Activated CD4-positive, alpha-beta T cell treated with anti-CD3 and anti-CD28 coated beads, Interleukin-2, amount 10 ng/mL, durations not matched to agents 7 days and 5 days (primary cell): ENCODE data around the gene DTX2. TPM values are rescaled to one million over a fixed set of nuclear protein-coding genes. Genes with fewer than 3 reads are reported as not detected.
"Not testable (repeated sequence)": the region's sequence is repeated elsewhere in the genome, so short reads cannot be mapped to it uniquely, and the experiment has no call there.

Source experiments
- CTCF ChIA-PET: fragments of 350-600 bp; sonication (Branson Sonifier 250); formaldehyde crosslinking; loops from one replicate; lab custom pipeline; 2021; ENCODE audit warnings: antibody characterized with exemption; lab: Charles Lee
- POLR2A ChIA-PET: fragments of 350-600 bp; sonication (Branson Sonifier 250); formaldehyde crosslinking; loops from one replicate; lab custom pipeline; 2021; ENCODE audit warnings: antibody characterized with exemption; lab: Charles Lee
- DNase-seq: peaks from one replicate; pipeline ENCODE4 v3.0.0-alpha.2; 2020
- H3K27ac Mint-ChIP-seq: one replicate; pipeline ENCODE4 v1.8.0; 2021; ENCODE audit warnings: mild to moderate bottlenecking, moderate library complexity, mixed read lengths
- H3K27me3 Mint-ChIP-seq: one replicate; pipeline ENCODE4 v1.8.0; 2021; ENCODE audit warnings: mixed read lengths
- H3K36me3 Mint-ChIP-seq: one replicate; pipeline ENCODE4 v1.8.0; 2021; ENCODE audit warnings: low read depth, mixed read lengths
- H3K4me1 Mint-ChIP-seq: one replicate; pipeline ENCODE4 v1.8.0; 2021; ENCODE audit warnings: mixed read lengths
- H3K4me3 Mint-ChIP-seq: one replicate; pipeline ENCODE4 v1.8.0; 2021; ENCODE audit warnings: mild to moderate bottlenecking, moderate library complexity, mixed read lengths
- H3K9me3 Mint-ChIP-seq: one replicate; pipeline ENCODE4 v1.8.0; 2021; ENCODE audit warnings: mixed read lengths
- total RNA-seq, 2 experiments: library from RNA; stranded (reverse); gene quantifications; one replicate each; pipeline ENCODE4 v1.2.3, GENCODE V29; 2021

Gene DTX2
- total RNA-seq, result 10 to 100 TPM; 31.5 to 35.8 TPM

DNA sequence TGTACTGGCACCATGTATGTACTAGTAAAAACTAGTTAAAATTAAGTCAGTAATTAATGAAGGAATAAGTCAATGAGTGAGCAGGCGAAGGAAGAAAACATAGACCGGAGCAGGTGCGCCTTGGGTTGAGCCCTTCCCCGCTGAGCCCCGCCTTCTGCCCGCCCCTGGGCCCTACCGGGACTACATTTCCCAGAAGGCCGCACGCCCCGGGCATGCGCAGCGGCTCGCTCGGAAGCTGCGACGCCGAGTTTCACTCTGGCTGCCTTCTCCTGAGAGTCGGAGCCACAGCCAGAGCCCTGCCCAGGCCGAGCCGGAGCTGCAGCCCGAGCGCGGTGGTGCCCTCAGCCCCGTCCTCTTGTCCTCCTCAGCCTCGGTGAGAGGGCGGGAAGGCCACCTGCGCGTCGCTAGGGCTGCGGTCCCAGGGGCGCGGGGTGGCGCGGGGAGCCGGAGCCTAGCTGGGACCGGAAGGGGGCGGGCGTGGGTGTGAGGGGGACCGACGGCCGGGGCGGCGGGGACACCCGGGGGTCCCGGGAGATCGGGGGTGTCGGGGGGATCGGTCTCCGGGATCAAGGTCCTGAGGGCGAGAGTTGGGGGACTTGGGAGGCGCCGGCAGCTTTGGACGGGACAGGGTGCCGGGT is at the start of gene DTX2:
TSS of gene DTX2 (plus strand) at position 246 of the 638 bp plus-strand sequence. CDS start 18,801 bp downstream, outside the sequence.
- H3K36me3 Mint-ChIP-seq, H3K4me1 Mint-ChIP-seq, H3K27ac Mint-ChIP-seq, H3K9me3 Mint-ChIP-seq, CTCF ChIA-PET, POLR2A ChIA-PET, H3K27me3 Mint-ChIP-seq: not testable (repeated sequence)
- peak within 1 kb of the TSS; percentile 59 for H3K4me3 Mint-ChIP-seq
- DNase-seq, result peak; percentile 46

DNA sequence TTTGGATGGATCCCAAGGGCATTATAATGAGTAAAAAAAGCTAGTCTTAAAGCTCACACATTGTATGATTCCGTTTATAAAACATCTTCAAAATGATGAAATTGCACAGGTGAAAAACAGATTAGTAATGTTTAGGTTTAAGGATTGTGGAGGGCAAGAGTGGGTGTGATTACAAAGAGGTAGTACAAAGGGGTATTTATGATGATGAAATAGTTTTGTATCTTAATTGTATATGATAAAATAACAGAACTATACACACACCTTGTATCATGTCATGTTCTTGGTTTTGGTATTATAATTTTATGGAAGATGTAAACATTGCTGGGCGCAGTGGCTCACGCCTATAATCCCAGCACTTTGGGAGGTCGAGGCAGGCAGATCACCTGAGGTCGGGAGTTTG is 49.3 kb upstream of the DTX2 start:
- CTCF ChIA-PET, result no interaction called here
- Mint-ChIP-seq H3K36me3 (no peaks in the 10 kb centered on the region), H3K27me3 (peaks cover 2% of the 10 kb centered on the region), H3K27ac (no peak overlapping the region), H3K9me3 (no peaks in the 10 kb centered on the region), H3K4me3 (no peak overlapping the region), H3K4me1 (no peaks in the 10 kb centered on the region)
- POLR2A ChIA-PET, result no interaction called here
- no peak for DNase-seq

DNA sequence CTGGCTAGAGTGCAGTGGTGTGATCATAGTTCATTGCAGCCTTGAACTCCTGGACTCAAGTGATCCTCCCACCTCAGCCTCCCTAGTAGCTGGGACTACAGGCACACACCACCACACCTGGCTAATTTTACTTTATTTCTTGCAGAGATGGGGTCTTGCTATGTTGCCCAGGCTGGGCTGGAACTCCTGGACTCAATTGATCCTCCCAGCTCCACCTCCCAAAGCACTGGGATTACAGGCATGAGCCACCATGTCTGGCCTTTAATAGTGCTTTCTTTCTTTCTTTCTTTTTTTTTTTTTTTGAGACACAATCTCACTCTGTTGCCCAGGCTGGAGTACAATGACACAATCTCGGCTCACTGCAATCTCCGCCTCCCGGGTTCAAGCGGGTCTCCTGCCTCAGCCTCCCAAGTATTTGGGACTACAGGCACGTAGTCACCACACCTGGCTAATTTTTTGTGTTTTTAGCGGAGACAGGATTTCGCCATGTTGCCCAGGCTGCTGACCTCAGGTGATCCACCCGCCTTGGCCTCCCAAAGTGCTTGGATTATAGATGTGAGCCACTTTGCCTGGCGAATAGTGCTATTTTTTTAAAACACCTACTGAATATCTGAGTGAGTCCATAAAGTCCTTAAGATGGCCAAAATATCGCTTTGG is 43.7 kb upstream of the DTX2 start:
- not testable (repeated sequence) for H3K27ac Mint-ChIP-seq

DNA sequence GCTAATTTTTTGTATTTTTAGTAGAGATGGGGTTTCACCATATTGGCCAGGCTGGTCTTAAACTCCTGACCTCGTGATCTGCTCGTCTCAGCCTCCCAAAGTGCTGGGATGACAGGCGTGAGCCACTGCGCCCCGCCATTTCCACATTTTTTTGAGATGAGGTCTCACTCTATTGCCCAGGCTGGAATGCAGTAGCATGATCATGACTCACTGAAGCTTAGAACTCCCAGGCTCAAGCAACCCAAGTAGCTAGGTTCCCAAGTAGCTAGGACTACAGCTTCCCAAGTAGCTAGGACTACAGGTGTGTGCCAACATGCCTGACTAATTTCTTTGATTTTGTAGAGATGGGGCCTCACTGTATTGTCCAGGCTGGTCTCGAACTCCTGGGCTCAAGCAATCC is 40.4 kb upstream of the DTX2 start:
- H3K9me3 Mint-ChIP-seq, DNase-seq, H3K4me3 Mint-ChIP-seq, POLR2A ChIA-PET, H3K27ac Mint-ChIP-seq, H3K36me3 Mint-ChIP-seq: not testable (repeated sequence)
- CTCF ChIA-PET, result interaction anchor here (0.6 kb wide), 1 partner anchor 63 kb away, joined by 3 read pairs; the partner anchor contains the start of gene YWHAG
- Mint-ChIP-seq H3K4me1 (peaks cover 19% of the 10 kb centered on the region), H3K27me3 (peaks cover 15% of the 10 kb centered on the region)

More for the DNA sequence above, 43.7 kb upstream of the DTX2 start:
- CTCF ChIA-PET, result interaction anchor here (0.6 kb wide), 1 partner anchor 914 kb away, joined by 4 read pairs; no protein-coding TSS in a partner anchor
- H3K4me1 Mint-ChIP-seq, H3K9me3 Mint-ChIP-seq, H3K4me3 Mint-ChIP-seq, H3K27me3 Mint-ChIP-seq, DNase-seq, H3K36me3 Mint-ChIP-seq, POLR2A ChIA-PET: not testable (repeated sequence)

DNA sequence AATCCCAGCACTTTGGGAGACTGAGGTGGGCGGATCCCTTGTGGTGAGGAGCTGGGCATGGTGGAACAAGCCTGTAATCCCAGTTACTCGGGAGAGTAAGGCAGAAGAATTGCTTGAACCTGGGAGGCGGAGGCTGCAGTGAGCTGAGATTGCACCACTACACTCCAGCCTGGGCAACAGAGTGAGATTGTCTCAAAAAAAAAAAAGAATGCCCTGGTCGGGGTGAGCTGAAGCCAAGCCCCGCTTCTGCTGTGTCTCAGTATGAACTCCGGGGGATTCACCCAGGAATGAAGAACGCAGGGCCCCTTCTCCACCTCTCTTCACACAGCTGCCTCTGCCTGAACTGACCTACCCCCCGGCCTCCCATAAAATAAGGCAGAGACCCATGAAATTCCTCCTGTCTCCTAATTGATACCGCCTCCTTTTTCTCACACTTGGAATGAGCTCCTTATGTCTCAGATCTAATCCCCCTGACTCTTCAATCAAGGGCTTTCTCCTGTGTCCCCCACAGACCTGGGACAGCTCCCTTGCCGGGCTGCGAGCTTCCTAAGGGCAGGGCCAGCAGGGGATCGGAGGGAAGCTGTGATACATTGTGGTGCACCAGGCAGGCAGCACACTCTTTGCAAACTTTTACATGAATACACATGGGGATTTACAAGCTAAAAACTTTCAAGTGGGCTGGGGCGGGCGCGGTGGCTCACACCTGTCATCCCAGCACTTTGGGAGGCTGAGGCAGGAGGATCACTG is 37.7 kb upstream of the DTX2 start:
- H3K27me3 Mint-ChIP-seq, result peaks cover 15% of the 10 kb centered on the region
- H3K4me3 Mint-ChIP-seq, result no peak overlapping the region
- DNase-seq, result no peak
- POLR2A ChIA-PET, result no interaction called here
- H3K9me3 Mint-ChIP-seq, result no peaks in the 10 kb centered on the region
- peaks cover 19% of the 10 kb centered on the region for H3K4me1 Mint-ChIP-seq
- peak overlapping the region; percentile 73 for H3K27ac Mint-ChIP-seq
- CTCF ChIA-PET, result interaction anchor here (0.6 to 2.9 kb wide), 4 partner anchors 12 to 1744 kb away, joined by 3 to 8 read pairs (median 3); no protein-coding TSS in a partner anchor
- H3K36me3 Mint-ChIP-seq, result no peaks in the 10 kb centered on the region

DNA sequence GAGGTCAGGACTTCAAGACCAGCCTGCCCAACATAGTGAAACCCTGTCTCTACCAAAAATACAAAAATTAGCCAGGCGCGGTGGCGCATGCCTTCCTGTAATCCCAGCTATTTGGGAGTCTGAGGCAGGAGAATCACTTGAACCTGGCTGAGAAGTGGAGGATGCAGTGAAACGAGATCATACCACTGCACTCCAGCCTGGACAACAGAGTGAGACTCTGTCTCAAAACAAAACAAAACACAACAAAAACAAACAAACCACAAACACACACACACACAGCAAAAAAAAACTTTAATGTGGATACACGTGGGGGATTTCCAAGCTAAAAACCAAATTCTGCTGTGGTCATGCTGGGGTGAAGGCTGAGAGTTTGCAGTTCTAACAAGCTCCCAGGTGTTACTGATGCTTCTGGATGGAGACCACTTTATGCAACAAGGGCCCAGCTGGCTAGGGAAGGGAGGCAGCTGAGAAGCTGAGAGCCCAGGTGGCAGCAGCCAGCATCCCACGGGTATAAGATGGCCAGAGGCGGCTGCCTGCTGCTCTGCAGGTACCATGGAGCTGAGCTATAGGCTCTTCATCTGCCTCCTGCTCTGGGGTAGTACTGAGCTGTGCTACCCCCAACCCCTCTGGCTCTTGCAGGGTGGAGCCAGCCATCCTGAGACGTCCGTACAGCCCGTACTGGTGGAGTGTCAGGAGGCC is 36.9 kb upstream of the DTX2 start, which contains the start of gene ZP3:
TSS of gene ZP3 (plus strand) at position 538 of the 699 bp plus-strand sequence. CDS start at position 553, 15 bp downstream.
- peak; percentile 26 for DNase-seq
- CTCF ChIA-PET, result interaction anchor here (0.6 to 2.9 kb wide), 5 partner anchors 11 to 72 kb away, joined by 3 to 8 read pairs (median 3); no protein-coding TSS in a partner anchor
- Mint-ChIP-seq H3K9me3 (no peaks in the 10 kb centered on the region), H3K4me3 (no peak within 1 kb of the TSS), H3K36me3 (no peaks in the 10 kb centered on the region), H3K4me1 (peaks cover 16% of the 10 kb centered on the region), H3K27ac (peak within 1 kb of the TSS; percentile 73), H3K27me3 (peaks cover 15% of the 10 kb centered on the region)
- POLR2A ChIA-PET, result no interaction called here

DNA sequence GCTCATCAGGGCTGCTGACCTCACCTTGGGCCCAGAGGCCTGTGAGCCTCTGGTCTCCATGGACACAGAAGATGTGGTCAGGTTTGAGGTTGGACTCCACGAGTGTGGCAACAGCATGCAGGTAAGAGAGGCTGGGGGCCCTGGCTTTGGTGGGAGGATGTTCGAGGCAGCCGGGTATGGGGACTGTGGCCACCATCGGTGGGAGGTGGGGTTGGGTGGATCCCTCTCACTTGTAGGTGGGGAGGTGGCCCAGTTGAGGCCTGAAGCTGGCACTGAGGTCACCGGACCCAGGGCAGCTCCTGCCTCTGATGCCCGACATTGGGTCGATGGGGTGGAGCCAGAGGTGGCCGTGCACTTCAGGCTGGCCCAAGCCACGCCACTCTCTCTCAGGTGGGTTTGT is 36.4 kb upstream of the DTX2 start:
- CTCF ChIA-PET, result interaction anchor here (1.0 to 2.9 kb wide), 4 partner anchors 12 to 25 kb away, joined by 3 to 8 read pairs (median 3); no protein-coding TSS in a partner anchor
- Mint-ChIP-seq H3K4me1 (peaks cover 13% of the 10 kb centered on the region), H3K36me3 (no peaks in the 10 kb centered on the region), H3K27me3 (peaks cover 13% of the 10 kb centered on the region), H3K4me3 (no peak overlapping the region), H3K9me3 (no peaks in the 10 kb centered on the region), H3K27ac (peak overlapping the region; percentile 9)
- DNase-seq, result no peak
- POLR2A ChIA-PET, result no interaction called here

DNA sequence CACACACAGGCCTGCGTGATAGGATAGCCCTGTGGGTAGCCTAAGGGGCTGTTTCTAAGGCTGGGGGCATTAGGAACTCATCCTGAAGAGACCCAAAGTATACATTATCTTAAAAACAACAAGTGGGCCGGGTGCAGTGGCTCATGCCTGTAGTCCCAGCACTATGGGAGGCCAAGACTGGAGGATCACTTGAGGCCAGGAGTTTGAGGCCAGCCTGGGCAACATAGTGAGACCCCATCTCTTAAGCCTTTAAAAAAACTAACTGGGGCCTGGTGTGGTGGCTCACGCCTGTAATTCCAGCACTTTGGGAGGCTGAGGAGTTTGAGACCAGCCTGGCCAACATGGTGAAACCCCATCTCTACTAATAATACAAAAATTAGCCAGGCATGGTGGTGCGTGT is 36.0 kb upstream of the DTX2 start:
- CTCF ChIA-PET, result interaction anchor here (1.0 kb wide), 1 partner anchor 12 kb away, joined by 3 read pairs; no protein-coding TSS in a partner anchor
- DNase-seq, H3K27ac Mint-ChIP-seq, H3K36me3 Mint-ChIP-seq, H3K9me3 Mint-ChIP-seq, POLR2A ChIA-PET, H3K4me3 Mint-ChIP-seq, H3K27me3 Mint-ChIP-seq: not testable (repeated sequence)
- H3K4me1 Mint-ChIP-seq, result peaks cover 13% of the 10 kb centered on the region

DNA sequence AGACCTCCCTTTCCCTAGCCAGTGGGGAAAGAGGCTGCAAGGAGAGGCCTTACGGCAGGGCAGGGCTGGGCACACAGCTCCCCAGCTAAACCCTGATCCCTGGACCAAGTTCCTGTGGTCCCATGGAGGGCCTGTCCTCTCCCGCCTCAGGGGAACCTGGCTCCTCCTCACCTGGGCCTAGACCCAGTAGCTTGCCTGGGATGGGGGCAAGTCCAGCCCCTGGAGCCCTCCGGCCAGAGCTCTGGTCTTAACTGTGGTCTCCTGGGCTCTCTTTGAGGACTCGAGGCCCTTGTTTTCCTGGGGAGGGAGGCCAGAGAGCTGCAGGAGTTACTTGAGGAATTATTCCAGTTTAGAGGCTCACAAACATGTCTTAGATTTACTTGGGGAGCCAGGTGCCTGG is 35.3 kb upstream of the DTX2 start:
- Mint-ChIP-seq H3K27me3 (peaks cover 9% of the 10 kb centered on the region), H3K27ac (no peak overlapping the region), H3K4me3 (no peak overlapping the region), H3K4me1 (peaks cover 13% of the 10 kb centered on the region), H3K36me3 (no peaks in the 10 kb centered on the region), H3K9me3 (no peaks in the 10 kb centered on the region)
- DNase-seq, result no peak
- CTCF ChIA-PET, result no interaction called here
- POLR2A ChIA-PET, result interaction anchor here (1.1 kb wide), 1 partner anchor 32 kb away, joined by 3 read pairs; no protein-coding TSS in a partner anchor

DNA sequence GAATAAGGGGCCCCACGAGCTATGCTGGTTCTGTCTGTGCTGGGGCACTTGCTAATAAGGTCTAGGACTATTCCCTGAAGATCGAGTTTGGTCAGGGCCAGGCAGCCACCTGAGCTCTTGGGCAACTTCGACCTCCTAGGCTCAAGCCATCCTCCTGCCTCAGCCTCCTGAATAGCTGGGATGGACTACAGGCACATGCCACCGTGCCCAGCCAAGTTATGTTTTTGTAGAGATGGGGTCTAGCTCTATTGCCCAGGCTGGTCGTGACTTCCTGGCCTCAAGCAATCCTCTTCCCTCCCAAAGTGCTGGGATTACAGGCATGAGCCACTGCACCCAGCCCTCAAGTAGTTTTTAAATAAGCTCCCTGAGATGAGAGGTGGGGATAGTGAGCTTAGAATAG is 33.9 kb upstream of the DTX2 start:
- H3K4me3 Mint-ChIP-seq, result no peak overlapping the region
- ChIA-PET CTCF (interaction anchor here (0.7 to 1.1 kb wide), 4 partner anchors 19 to 34 kb away, joined by 3 to 4 read pairs (median 3); no protein-coding TSS in a partner anchor), POLR2A (interaction anchor here (1.1 kb wide), 1 partner anchor 34 kb away, joined by 3 read pairs; no protein-coding TSS in a partner anchor)
- peaks cover 9% of the 10 kb centered on the region for H3K27me3 Mint-ChIP-seq
- no peak for DNase-seq
- H3K36me3 Mint-ChIP-seq, result no peaks in the 10 kb centered on the region
- no peaks in the 10 kb centered on the region for H3K9me3 Mint-ChIP-seq
- peaks cover 13% of the 10 kb centered on the region for H3K4me1 Mint-ChIP-seq
- no peak overlapping the region for H3K27ac Mint-ChIP-seq

DNA sequence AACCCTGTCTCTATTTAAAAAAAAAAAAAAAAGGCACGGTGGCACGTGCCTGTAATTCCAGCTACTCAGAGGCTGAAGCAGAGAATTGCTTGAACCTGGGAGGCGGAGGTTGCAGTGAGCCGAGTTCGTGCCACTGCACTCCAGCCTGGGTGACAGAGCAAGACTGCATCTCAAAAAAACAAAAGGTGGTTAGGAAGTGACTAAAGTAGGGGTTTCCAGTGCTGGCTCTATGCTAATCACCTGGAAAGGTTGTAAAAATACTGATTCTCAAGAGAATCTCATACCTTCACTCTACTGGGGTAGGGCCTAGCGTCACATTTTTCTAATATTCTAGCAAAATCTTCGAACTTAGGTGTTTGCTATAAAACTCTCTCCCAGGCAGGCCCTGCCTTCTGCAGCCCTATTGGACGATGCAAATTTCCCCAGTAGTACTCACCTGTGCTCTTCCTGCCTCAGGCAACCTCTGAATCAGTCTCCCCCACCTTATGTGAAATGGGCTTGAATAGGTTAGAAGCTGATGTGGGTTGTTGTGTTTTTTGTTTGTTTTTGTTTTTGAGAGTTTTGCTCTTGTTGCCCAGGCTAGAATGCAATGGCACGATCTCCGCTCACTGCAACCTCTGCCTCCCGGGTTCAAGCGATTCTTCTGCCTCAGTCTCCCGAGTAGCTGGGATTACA is 33.2 kb upstream of the DTX2 start:
- no peaks in the 10 kb centered on the region for H3K36me3 Mint-ChIP-seq
- H3K4me1 Mint-ChIP-seq, result peaks cover 11% of the 10 kb centered on the region
- no peak overlapping the region for H3K4me3 Mint-ChIP-seq
- H3K9me3 Mint-ChIP-seq, result no peaks in the 10 kb centered on the region
- peaks cover 5% of the 10 kb centered on the region for H3K27me3 Mint-ChIP-seq
- no peak overlapping the region for H3K27ac Mint-ChIP-seq
- POLR2A ChIA-PET, result no interaction called here
- CTCF ChIA-PET, result interaction anchor here (0.6 to 1.1 kb wide), 6 partner anchors 20 to 904 kb away, joined by 3 to 4 read pairs (median 4); no protein-coding TSS in a partner anchor
- no peak for DNase-seq
